ENCODE measurements around the gene FAT2.

Gene FAT2, protein sequence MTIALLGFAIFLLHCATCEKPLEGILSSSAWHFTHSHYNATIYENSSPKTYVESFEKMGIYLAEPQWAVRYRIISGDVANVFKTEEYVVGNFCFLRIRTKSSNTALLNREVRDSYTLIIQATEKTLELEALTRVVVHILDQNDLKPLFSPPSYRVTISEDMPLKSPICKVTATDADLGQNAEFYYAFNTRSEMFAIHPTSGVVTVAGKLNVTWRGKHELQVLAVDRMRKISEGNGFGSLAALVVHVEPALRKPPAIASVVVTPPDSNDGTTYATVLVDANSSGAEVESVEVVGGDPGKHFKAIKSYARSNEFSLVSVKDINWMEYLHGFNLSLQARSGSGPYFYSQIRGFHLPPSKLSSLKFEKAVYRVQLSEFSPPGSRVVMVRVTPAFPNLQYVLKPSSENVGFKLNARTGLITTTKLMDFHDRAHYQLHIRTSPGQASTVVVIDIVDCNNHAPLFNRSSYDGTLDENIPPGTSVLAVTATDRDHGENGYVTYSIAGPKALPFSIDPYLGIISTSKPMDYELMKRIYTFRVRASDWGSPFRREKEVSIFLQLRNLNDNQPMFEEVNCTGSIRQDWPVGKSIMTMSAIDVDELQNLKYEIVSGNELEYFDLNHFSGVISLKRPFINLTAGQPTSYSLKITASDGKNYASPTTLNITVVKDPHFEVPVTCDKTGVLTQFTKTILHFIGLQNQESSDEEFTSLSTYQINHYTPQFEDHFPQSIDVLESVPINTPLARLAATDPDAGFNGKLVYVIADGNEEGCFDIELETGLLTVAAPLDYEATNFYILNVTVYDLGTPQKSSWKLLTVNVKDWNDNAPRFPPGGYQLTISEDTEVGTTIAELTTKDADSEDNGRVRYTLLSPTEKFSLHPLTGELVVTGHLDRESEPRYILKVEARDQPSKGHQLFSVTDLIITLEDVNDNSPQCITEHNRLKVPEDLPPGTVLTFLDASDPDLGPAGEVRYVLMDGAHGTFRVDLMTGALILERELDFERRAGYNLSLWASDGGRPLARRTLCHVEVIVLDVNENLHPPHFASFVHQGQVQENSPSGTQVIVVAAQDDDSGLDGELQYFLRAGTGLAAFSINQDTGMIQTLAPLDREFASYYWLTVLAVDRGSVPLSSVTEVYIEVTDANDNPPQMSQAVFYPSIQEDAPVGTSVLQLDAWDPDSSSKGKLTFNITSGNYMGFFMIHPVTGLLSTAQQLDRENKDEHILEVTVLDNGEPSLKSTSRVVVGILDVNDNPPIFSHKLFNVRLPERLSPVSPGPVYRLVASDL (N-terminal part only)

DNA sequence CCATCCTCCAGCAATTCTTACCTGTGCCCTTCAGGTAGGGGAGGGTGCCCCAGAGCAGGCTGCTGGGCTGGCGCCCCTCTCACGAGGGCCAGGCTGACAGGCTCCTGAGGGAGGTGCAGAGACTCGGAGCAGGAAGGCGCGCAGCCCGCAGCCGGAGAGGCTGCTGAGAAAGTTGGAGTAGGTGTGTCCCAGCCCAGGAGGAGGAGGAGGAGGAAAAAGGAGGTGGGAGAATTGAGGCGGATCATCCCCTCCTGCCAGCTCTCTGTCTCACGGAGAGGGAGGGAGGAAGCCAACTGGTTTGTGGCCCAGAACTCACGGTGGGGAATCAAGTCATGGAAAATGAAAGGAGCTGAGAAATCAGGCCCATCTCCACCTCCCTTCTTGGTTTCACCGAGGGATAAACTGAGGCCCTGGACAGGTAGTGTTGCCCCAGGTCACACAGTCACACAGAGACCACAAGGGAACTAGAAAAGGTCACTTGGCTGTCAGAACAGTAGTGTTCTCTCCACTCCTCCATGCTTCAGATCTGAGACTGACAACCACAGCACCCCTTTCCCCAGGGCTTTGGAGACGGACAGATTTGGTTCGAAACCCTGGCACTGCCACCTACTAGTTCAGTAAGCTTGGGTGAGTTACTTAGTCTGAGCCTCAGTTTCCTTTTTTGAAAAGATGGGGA lies at the start of gene FAT2:
Gene FAT2, minus strand, starts transcription at position 188 of the 676 bp plus-strand sequence. CDS start 22,400 bp downstream, outside the sequence.
- DNase-seq: no peak

DNA sequence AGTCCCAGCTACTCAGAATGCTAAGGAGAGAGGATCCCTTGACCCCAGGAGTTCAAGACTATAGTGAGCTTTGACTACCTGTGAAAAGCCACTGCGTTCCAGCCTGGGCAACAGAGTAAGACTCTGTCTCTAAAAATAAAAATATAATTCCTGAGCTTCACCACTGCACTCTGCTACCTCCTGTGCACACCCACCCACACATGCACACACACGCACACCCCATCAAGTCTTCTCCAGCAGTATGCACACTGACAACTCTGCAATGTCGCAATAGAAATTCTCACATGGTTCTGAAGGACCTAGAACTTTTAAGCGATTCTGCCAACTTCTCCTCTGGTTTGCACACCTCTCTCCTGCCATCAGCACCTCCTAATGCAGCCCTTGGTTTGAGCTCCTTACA lies 47.5 kb upstream of the FAT2 start:
- DNase-seq: no peak

DNA sequence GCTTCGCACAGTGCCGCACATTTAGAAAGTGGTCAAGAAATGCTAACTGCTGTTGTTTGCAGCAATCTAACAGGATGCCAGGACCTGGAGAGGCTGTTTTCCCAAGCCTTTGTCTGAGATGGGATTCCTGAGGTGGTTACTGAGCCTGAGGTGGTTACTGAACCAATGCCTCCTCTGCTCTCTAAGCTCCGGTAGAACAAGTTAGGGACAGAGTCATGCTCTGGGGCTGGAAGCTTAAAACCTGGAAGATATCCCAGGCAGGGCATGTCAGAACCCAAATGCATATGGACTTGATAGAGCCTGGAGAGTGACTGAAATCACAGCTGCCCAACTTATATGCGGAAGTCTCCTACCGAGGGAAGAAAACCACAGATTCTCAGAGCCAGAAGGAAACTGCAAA lies 46.5 kb upstream of the FAT2 start:
- DNase-seq: no peak

DNA sequence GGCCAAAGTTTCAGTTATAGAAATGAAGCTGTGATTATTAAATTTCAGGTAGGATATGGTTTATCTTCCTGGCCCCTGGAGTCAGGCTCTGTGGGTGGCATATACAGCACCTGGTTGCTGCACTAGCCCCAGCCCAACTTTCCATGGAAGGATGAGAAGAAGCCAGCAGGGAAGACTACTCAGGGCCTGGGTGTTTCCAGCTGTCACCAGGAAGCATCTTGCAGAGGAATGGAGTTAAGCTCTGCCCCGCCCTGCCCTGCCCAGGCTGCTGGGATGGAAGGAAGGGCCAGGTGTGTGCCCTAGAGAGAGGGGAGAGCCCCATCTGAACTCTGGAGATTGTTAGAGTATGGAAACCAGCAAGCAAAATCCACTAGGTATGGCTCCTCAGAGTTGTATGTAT lies 42.8 kb upstream of the FAT2 start:
- no peak for DNase-seq

DNA sequence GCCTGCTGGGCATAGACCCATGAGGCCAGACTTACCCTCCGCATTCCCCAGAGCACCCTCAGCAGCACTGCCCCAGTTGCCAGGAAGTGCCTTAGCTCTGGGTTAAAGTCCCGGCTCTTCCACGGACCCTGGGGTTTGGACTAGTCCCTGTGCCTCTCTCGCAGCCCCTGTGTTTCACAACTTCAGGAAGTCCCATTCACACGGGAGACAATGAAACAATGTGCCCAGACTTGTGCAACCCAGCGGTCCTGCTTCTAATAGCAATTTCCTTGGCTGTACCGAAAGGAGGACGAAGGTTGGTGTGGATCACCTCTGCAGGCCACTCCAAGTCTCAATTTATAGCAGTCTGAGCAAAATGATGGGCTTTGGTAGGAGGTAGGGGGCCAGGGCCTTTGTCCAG lies 41.8 kb upstream of the FAT2 start:
- no peak for DNase-seq

DNA sequence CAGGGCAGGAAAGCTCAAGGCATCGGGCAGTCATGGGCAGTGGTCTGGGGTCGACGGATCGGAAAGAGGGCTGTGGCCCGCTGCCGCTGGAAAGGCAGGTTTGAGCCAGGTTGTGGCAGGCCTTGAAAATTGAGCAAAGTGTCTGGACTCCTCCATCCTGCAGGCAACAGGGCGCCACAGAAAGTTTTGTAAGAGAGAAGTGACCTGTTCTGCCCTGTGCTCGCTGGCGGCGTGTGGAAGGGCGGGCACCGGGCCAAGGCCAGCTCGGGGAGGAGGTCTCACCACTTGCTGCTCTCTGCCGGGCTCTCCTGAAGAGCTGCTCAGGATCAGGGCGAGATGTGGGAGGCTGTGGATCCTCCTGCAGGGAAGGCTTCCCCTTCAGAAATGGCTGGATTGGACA lies 41.4 kb upstream of the FAT2 start:
- no peak for DNase-seq

DNA sequence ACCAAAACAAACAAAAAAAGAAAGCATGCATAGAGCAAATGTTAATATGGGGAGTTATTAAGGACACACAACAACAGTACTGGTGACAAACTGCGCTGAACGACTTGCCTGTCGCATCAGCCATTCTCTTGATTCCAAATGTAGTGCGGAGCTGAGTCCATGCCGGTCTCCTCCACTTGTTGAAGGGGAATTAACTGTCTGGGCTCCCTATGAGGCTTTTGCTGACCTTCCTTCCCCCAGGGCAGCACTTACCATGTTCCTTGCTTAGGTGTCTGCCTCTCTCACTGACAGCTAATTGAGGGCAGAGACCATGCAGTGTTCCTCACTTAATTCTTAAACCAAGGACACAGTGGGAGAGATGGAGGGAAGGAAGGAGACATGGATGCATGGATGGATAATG lies 40.8 kb upstream of the FAT2 start:
- DNase-seq: no peak

DNA sequence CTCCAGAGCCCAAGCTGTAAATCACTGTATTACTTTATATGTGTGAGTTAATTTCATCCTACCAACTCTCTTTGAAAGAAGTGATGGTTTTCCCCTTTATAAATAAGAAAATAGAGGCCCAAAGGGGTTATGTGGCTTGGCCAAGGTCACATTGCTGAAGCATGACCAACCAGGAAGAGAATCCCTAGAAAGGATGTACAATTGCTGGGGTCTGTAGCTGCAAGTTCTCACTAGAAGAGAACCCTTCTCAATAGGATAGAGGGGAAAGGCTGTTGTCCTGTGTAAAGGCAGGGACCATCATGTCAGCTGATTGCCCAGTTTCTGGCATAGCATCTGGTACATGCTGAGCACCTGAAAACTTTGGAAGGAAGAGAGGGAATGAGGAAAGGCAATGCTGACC lies 39.0 kb upstream of the FAT2 start:
- no peak for DNase-seq

DNA sequence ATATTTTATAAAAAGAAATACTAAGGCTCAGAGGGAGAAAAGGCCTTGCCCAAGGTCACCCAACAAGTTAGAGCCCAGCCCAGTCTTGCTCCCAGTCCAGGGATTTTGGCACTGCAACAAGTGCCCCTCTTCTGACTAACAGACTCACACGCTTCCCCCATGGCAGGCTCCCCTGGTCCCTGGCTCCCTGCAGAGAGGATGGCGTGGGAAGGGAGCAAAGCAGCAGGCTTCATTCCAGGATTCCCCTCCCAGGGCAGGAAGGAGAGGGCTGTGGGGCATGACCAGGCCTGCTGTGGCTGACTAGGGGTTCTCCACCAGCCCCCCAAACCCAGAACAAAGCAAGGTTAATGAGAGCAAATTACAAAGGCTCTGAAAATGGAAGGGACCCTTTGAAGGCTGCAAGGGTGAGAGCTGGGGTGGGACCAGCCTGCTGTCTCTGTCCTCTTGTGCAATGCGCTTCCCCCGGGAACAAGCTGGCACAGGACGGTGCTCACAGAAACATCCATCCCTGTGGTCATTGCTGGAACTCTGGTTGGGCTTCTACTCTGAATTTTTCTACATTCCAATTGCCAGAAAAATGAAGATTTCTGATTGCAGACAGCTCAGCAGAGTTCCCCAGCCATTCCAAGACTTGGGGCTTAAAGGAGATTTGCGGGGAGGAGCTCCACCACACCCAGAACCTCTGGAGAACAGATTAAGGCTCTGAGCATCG lies 37.1 kb upstream of the FAT2 start:
- DNase-seq: no peak

DNA sequence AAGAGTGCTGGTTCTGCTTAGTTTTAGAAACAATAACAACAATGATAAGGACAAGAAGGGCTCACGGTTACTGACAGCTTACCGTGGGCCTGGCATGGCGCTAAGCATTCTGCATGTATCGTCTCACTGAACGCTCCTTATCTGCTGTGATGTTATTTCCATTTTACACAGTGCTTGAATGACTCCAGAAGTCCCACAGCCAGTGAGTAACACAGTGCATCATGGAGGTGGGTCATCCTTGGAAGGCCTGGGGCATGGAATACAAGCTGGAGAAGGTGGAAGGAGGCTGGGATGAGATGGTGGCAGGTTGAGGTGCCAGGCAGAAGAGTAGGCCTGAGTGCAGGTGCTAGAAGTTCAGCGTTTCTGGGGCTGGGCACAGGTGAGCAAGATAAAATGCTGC lies 36.5 kb upstream of the FAT2 start:
- no peak for DNase-seq

DNA sequence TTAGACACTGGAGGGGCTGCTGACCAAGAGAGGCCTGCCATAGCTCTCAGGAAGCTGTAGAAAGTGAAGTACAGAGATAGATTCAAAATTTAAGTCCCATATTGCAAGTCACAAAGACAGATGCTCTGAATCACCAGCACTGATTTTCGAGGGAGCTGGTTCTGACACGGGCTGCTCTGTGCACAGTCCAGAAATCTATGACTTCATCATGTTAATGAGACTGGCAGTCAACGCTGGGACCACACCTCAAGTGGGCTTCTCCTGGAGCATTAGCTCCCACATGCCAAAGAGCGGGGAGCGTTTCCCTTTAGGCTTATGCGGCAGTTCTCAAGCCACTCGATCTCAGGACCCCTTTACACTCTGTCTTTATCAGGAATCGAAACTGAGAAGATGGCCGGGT lies 34.2 kb upstream of the FAT2 start:
- DNase-seq: no peak

DNA sequence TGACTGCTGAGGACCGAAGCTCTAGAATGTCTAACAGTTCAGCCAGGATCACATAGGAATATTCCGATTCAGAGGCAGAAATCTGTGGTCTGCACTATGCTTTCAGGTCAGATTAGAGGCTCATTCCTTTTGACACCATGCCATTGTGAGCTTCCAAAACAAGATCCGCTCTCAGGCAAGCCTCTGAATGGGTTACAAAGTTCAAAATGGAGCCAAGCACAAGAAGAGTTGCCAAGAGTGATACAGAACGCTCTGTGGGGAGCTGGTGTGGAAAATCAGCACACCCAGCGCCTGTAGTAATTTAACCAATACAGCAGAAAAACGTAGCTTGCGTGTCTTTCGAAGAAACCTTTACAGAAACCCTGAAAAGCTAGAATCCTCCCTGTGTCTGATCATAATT lies 33.3 kb upstream of the FAT2 start:
- no peak for DNase-seq

DNA sequence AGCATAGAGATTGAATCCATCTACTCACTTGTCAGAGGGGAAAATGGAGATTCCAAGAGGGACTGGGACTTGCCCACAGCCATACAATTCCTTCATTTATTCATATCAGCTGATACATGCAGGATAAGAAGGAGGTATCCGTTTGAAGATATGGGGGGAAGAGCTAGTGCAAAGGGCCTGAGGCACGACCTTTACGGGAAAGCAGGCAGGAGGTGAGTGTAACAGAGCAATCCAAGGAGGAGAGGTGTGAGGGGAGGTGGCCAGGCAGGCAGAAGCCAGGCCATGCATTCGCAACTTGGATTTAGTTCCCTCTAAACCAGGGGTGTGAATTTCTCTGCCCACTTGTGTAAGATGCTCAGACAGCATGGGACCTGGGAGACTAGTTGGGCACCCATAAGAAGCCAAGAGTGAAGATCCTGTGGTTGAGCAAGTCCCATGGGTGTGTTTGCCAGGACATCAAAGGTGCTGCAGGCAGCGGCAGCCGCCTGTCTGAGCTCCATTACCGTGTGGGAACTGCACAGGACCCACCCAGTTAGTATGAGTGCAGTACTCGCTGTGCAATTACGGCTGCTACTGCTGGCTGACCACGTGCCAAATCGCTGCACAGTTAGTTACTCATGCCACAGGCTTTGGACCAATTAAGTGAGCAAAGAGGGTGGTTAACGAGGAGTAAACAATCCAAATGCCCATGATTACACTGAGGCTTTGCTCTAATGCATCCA lies 31.4 kb upstream of the FAT2 start:
- DNase-seq: no peak

DNA sequence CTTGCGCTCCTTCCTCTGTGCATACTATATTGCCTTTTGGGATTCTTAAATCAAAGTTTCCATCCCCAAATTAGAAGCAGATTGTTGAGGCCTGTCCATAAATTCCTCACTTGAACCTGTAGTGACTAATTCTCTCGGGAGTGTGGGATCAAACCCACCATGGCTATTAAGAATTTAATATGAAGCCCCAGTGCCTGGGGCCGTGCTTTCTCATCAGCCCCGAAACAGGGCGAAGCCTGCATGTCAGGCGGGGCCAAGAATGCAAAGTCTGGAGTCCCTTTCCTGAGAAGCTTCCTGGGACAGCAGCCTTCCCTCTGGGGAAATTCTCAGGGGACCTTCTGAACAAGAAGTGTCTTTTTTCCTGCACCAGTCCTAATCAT lies 29.3 kb upstream of the FAT2 start:
- DNase-seq: no peak

DNA sequence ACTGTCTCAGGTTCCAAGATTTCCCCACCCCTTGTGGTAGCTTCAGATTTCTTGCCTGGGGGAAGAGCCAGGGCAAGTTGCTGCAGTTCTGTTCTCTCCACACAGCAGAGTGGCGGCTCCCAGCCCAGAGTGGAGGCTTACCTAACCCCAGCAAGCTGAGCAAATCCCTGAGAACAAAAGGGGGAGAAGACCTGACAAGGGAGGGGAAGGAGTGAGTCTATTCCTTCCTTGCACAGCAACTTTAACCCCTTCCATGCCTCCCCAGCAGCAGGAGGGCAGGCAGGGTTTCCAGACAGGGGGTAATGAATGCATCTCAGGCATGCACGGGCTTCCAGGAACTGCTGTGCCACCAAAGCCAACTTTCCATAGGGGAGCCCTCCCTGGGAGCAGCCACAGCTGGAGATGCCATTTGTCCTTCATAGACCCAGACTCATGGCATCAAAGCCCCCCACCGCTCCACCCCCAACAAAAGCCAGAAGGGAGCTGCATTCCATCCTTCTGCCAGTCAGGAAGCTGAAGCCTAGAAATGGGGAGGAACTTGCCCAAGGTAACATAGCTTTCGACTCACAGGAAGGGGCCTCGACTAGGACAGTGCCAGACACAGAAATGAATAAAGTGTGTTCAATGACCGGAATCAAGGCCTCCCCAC lies 28.8 kb upstream of the FAT2 start:
- no peak for DNase-seq

DNA sequence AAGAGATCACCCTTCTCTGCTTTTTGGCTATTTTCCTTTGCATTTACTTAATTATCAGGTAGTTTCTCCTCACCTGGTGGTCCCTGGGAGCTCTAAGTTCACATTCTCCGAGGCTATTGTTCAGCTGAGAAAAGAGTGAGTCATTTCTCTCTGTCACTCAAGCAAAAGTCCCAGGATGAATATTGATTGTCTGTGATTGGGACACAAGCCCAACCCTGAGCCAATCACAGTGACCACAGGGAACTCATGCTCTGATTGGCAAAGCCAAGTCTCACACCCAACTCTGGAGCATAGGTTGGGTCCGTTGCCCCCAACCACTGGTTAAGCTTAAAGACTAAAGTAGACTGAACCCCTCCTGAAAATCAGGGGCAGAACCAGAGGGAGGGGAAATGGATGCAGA lies 27.8 kb upstream of the FAT2 start:
- no peak for DNase-seq

DNA sequence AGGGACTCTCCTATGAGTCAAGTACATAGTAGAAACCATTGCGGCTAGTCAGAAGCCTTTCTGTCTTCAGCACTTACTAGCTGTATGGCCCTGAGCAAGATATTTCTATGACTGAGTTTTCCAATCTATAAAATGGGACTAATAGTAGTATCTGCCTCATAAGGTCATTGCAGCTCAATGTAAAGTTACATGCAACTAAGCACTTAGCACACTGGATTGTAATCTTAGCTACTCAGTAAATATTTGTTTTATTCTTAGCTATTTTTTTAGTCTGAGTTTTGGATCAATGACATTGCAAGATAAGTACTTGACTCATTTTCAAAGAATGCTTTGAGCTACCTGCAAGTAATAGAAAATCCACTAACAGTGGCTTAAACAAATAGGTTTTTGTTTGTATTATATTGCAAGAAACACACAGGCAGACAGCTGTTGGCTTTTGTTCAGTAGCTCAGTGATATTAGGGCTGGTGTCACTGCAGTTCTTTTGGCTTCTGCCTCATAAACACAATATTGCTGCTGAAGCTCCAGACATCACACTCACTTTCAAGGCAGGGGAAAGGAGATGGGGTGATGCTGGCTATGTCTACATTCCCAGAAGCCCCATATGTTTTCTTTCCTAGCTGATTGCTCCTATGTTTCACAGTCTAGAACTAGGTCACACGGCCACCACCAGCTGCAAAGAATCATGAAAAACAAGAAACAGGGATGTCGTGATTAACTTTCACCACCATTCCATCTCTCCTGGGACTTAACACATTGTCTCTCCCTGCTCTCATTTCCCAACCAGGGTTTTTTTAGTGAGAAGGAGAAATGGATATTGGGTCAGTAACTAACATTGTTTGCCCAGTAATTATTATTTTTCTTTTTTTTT lies 26.9 kb upstream of the FAT2 start:
- DNase-seq: no peak

DNA sequence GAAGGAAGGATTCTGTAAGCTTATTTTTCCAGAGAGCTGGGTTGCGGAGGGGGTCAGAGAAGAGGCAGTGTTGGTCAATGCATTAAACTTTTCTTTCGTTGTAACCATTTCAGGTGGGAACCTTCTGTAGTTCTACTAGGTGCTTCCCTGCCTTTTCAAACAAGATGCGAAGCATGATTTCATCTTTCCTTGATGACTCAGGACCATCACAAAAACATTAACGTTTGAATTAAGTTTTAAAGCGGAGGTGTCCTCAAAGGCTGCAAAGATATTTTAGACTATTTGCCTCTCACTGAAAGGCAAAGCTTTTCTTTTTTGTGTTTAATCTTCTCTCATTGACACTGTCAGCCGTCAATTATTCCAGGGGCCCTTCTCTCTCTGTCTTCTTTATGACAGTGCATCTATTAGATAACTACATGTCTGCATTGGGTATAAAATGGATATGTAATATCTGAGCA lies 26.3 kb upstream of the FAT2 start:
- DNase-seq: no peak

DNA sequence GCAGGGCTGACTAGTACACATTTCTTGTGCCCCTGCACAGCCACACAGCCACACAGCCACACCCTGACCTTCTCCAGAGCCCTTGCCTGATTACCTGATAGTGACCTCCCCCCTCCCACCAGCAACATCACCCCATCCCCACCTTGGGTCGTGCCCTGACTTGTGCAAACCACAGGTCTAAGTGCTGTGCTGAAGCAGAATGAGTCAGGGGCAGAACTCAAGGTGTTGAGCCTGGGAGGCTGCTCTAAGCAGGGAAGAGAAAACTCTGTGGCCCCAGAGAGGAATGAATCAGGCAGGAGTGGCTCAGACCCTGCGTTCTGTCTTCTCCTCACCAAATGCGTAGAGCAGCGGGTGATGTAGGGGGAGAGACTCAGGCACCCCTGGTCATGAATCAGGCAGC lies 24.3 kb upstream of the FAT2 start:
- no peak for DNase-seq

DNA sequence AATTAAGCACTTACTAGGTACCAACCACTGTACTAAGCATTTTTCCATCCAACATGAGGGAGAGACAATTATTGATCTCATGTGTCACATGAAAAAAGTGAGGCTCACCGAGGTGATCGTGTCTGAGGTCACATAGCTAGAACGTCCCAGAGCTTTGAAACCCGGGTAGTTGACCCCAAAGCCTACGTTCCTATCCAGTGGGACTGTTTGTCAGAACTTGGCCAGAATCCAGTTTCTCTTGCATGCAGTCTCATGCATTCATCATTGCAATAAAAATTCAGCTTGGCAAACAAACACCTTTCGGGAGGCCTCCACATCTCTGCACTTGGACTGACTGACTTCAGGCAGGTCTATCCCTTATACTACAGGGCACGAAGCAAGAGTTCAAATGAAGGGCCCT lies 23.4 kb upstream of the FAT2 start:
- DNase-seq: no peak

Measured in activated gamma-delta T cell treated with Interleukin-2 at 50 U/mL for 16 hours (primary cell).